ENCODE data around the gene ATP9B.

ATP9B gene

GRCh38 chr18:79380816-79381806 is 311.9 kb downstream of the ATP9B start:
- peak in 1 of 2 donors; percentile 75 for DNase-seq (ENCODE audit: low read depth in 2 of 2)

- no peak for DNase-seq (ENCODE audit: low read depth in 2 of 2)
Observed at GRCh38 chr18:79381811-79382311, 312.7 kb downstream of the ATP9B start.

- DNase-seq (ENCODE audit: low read depth in 2 of 2): no peak
Observed at GRCh38 chr18:79382681-79383387, 313.6 kb downstream of the ATP9B start.

GRCh38 chr18:79383388-79384056 is 314.3 kb downstream of the ATP9B start:
- DNase-seq (ENCODE audit: low read depth in 2 of 2): no peak

GRCh38 chr18:79384151-79384807 is 315.1 kb downstream of the ATP9B start:
- no peak for DNase-seq (ENCODE audit: low read depth in 2 of 2)

GRCh38 chr18:79384834-79385233 is 315.6 kb downstream of the ATP9B start:
- DNase-seq (ENCODE audit: low read depth in 2 of 2): no peak

- no peak for DNase-seq (ENCODE audit: low read depth in 2 of 2)
Observed at GRCh38 chr18:79385326-79385707, 316.1 kb downstream of the ATP9B start.

GRCh38 chr18:79385708-79386341 is 316.6 kb downstream of the ATP9B start:
- no peak for DNase-seq (ENCODE audit: low read depth in 2 of 2)

GRCh38 chr18:79386547-79386946 is 317.4 kb downstream of the ATP9B start:
- DNase-seq (ENCODE audit: low read depth in 2 of 2): no peak

- no peak for DNase-seq (ENCODE audit: low read depth in 2 of 2)
Observed at GRCh38 chr18:79387214-79387613, 318.0 kb downstream of the ATP9B start.

GRCh38 chr18:79387615-79388014 is 318.4 kb downstream of the ATP9B start:
- DNase-seq (ENCODE audit: low read depth in 2 of 2): no peak

- DNase-seq (ENCODE audit: low read depth in 2 of 2): no peak
Observed at GRCh38 chr18:79388043-79388442, 318.8 kb downstream of the ATP9B start.

- DNase-seq (ENCODE audit: low read depth in 2 of 2): no peak
Observed at GRCh38 chr18:79389689-79390088, 320.5 kb downstream of the ATP9B start.

GRCh38 chr18:79392226-79392625 is 323.0 kb downstream of the ATP9B start:
- DNase-seq (ENCODE audit: low read depth in 2 of 2): no peak

- no peak for DNase-seq (ENCODE audit: low read depth in 2 of 2)
Observed at GRCh38 chr18:79393181-79393634, 324.0 kb downstream of the ATP9B start.

GRCh38 chr18:79393635-79394533 is 324.7 kb downstream of the ATP9B start:
- DNase-seq (ENCODE audit: low read depth in 2 of 2): no peak

GRCh38 chr18:79394534-79395307 is 325.5 kb downstream of the ATP9B start:
- peak; percentile 67 to 76 for DNase-seq (ENCODE audit: low read depth in 2 of 2)

GRCh38 chr18:79395308-79395640 is 326.1 kb downstream of the ATP9B start:
- no peak for DNase-seq (ENCODE audit: low read depth in 2 of 2)

- DNase-seq (ENCODE audit: low read depth in 2 of 2): peak; percentile 79 to 83
Observed at GRCh38 chr18:79395761-79396404, 326.7 kb downstream of the ATP9B start, which contains the start of gene NFATC1. NFATC1 (plus strand) TSS chr18:79395930; CDS start chr18:79396225, 295 bp downstream.

All from stimulated activated CD4-positive, alpha-beta T cell treated with anti-CD3 and anti-CD28 coated beads, Interleukin-4, amount 100 ng/mL, for 48 hours (primary cell).